HG03571 (cell line): Measurements from ENCODE around the gene PPP2R2B.
"Not testable (repeated sequence)": the region's sequence is repeated elsewhere in the genome, so short reads cannot be mapped to it uniquely, and the experiment has no call there.

Experiments
- ATAC-seq: cut with Tn5 transposase; IDR thresholded peaks from one replicate; pipeline ENCODE4 v1.9.1; 2021; ENCODE audit not compliant: unreplicated experiment

PPP2R2B gene

GRCh38 chr5:146622391-146622790 is 256.2 kb downstream of the PPP2R2B start:
- no peak for ATAC-seq

- ATAC-seq = no peak
Observed at GRCh38 chr5:146620669-146621051, 257.9 kb downstream of the PPP2R2B start.

- no peak for ATAC-seq
Observed at GRCh38 chr5:146620031-146620668, 258.4 kb downstream of the PPP2R2B start.

- ATAC-seq = no peak
Observed at GRCh38 chr5:146618434-146618833, 260.1 kb downstream of the PPP2R2B start.

GRCh38 chr5:146609731-146610130 is 268.8 kb downstream of the PPP2R2B start:
- ATAC-seq = not testable (repeated sequence)

- ATAC-seq = no peak
Observed at GRCh38 chr5:146607659-146608332, 270.8 kb downstream of the PPP2R2B start.

GRCh38 chr5:146606893-146607292 is 271.7 kb downstream of the PPP2R2B start:
- ATAC-seq = no peak

GRCh38 chr5:146600376-146600775 is 278.2 kb downstream of the PPP2R2B start:
- no peak for ATAC-seq

- no peak for ATAC-seq
Observed at GRCh38 chr5:146599261-146599660, 279.3 kb downstream of the PPP2R2B start.

- ATAC-seq = no peak
Observed at GRCh38 chr5:146595088-146595487, 283.5 kb downstream of the PPP2R2B start.

GRCh38 chr5:146592352-146592751 is 286.2 kb downstream of the PPP2R2B start:
- no peak for ATAC-seq

GRCh38 chr5:146589028-146589345 is 289.6 kb downstream of the PPP2R2B start:
- ATAC-seq = no peak

- ATAC-seq = no peak
Observed at GRCh38 chr5:146588331-146589027, 290.1 kb downstream of the PPP2R2B start.

GRCh38 chr5:146586752-146587151 is 291.8 kb downstream of the PPP2R2B start:
- no peak for ATAC-seq

GRCh38 chr5:146584750-146585149 is 293.8 kb downstream of the PPP2R2B start:
- ATAC-seq = no peak

- ATAC-seq = no peak
Observed at GRCh38 chr5:146582051-146582596, 296.4 kb downstream of the PPP2R2B start.

GRCh38 chr5:146580237-146580636 is 298.3 kb downstream of the PPP2R2B start:
- ATAC-seq = no peak

- ATAC-seq = no peak
Observed at GRCh38 chr5:146574713-146575112, 303.8 kb downstream of the PPP2R2B start.

- no peak for ATAC-seq
Observed at GRCh38 chr5:146568161-146568560, 310.4 kb downstream of the PPP2R2B start.

- peak; percentile 86 for ATAC-seq
Observed at GRCh38 chr5:146565764-146566367, 312.7 kb downstream of the PPP2R2B start.

- ATAC-seq = no peak
Observed at GRCh38 chr5:146564007-146564762, 314.4 kb downstream of the PPP2R2B start.
